NCI-H460 (cell line): Measurements from ENCODE around the gene SPAG17. TPM values are rescaled to one million over a fixed set of nuclear protein-coding genes. Genes with fewer than 3 reads are reported as not detected.
A peak's percentile ranks its signal among the peaks of the same experiment; 100 is the strongest.
"Not testable (repeated sequence)": the region's sequence is repeated elsewhere in the genome, so short reads cannot be mapped to it uniquely, and the experiment has no call there.

Source experiments
- DNase-seq: peaks from one replicate; pipeline ENCODE4 v3.0.0-alpha.2; 2016; ENCODE audit warnings: low read depth; ENCODE audit errors: extremely low read depth
- total RNA-seq: library from RNA; depleted of rRNA; stranded (reverse); fragments of >200 nt; shearing (Covaris generic); gene quantifications from 2 replicates; pipeline ENCODE4 v1.2.3, GENCODE V29; 2014

The SPAG17 gene
- total RNA-seq, 1 experiment from 2014 or later: not detected

DNA sequence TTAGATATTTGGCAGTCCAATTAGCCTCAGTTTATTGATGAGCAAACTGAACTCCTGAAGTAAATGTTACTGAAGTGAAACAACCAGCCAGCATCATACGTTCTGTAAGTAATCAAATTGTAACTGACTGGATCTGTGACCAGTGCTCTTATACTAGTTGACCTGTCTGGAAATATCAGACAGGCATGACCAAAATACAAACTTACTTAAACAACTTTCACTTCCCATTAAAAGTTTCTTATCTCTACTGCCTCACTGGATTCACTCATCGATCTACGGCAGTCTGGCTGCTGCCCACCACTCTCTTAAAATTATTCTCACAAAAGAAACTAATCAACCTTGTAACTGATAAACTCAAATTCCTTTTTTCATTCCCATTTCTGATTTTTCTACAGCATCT lies 199.1 kb downstream of the SPAG17 start:
- no peak for DNase-seq

DNA sequence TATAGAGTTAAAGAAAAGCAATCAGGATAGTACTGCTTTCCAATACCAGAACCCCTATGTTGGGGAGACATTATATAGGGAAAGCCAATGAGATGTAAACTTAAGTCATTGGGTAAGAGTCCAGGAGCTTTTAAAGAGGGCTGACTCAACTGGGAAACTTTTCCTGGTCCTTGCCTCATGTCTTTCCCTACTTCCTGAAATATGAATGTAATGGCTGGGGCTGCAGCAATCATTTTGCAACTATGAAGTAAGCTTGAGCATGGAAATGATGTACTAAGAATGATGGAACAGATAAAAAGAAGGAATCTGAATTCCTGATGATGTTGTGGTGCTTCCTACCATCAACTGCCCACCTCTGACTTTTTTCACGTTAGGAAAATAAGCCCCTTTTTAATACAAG lies 199.8 kb downstream of the SPAG17 start:
- no peak for DNase-seq

GRCh38 chr1:117981455-117982192 lies 203.4 kb downstream of the SPAG17 start:
- no peak for DNase-seq

DNA sequence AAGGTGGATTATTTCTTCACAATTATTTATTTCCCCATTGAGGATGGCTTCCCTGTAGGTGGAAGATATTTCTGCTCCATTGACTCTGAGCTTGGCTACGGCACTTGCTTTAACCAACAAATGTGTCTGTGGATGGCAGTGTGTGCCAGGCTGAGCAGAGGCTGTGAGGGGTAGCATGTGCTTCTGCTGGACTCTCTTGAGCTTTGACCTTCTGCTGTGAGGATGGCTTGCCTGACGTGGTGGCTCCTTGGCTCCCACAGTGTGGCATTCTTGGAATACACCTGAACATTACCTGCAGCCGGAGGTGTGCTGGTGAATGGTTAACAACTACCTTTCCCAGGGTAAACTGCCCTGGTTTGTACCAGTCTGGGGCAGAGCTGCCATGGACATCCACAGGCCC lies 208.6 kb downstream of the SPAG17 start:
- DNase-seq: no peak

DNA sequence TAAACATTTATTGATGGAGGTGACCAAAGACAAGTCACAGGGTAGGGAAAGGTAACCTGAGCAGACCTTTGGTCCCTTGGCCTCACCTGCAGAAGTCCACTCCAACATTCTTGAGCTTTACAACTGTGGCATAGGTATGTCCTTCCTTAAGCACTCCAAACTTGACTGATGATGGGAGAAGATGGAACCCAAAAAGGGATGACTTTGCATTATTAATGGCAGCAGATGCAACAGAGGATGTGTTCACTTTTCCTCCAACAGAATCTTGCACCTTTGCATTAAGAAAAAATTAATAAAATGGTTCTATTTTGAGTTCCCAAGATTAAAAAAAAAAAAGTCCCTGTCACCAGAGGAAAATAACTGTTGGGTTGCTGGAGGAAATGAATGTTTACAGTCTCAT lies 213.3 kb downstream of the SPAG17 start:
- no peak for DNase-seq

DNA sequence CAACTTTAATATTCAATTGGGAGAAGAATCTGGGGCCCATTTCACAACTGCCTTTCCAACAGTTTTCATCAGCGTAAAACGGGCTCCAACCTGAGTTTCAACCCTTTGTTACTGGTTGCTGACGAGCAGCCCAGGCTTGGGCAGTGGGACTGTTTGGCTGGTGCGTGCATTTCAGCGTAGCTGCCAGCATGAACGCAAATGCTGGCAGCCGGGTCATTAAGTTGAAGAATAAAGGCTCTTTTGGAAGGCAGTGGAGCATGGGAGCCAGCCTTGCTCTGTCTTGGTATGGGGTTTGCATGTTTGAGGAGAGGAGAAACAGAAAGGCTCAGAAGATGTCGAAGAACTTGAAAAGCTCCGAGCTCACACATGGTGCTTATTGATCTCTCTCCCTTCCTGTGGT lies 214.8 kb downstream of the SPAG17 start:
- DNase-seq: no peak

- no peak for DNase-seq
Measured at GRCh38 chr1:117967881-117968280, 217.1 kb downstream of the SPAG17 start.

GRCh38 chr1:117967477-117967876 lies 217.6 kb downstream of the SPAG17 start:
- peak; percentile 0 for DNase-seq

DNA sequence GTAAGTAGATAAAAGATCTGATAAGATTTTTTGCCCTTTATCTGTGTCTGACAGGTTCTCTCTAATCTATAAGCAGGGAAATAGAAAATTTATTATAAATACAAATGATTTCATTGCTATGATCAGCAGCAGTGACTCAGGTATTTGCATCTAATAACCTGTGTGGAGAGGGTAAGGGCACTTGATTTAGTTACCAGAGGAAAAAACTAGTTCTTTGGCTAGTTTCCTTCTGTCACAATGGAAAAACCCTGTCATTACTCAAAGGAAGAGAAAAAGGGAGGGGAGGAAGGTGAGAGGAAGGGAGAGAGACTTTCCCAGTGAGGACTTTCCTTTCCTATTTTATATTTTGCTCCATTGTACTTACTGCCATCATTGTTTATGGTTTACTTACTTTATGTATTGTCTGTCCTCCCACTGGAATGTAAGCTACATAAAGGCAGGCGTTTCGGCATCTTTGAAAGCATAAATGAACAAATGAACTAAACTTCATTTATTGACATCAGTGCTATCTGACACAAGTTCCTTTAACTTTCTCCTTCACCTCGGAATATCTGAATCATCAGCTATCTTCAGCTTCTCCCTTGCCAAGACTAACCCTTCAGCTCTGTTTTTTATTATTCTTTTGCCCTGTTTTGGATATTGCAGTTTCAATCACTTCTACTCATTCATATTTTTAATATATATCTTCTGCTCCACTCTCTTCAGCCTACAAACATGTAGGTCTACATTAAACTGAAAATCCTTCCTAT lies 220.6 kb downstream of the SPAG17 start:
- DNase-seq: no peak

DNA sequence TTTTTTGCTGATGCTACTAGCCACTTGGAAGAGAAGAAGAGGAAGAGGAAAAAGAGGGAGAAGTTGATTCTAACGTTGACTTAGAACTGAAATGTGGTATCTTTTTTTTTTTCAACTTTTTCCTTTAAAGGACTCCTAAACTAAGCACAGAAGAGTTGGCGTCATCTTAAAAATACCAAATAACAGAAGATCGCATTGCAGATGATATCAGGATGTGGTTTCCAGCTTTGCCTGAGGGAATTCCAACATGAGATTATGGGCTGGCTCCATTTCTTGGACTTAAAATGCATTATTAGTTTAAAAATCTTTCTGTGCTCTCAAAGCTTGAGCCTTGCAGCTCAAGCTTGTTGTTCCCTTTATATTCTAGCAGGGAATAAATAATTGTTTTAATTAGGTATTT lies 225.7 kb downstream of the SPAG17 start:
- DNase-seq: no peak

GRCh38 chr1:117952386-117952785 lies 232.6 kb downstream of the SPAG17 start:
- no peak for DNase-seq

- DNase-seq: no peak
Measured at GRCh38 chr1:117942293-117942692, 242.7 kb downstream of the SPAG17 start.

DNA sequence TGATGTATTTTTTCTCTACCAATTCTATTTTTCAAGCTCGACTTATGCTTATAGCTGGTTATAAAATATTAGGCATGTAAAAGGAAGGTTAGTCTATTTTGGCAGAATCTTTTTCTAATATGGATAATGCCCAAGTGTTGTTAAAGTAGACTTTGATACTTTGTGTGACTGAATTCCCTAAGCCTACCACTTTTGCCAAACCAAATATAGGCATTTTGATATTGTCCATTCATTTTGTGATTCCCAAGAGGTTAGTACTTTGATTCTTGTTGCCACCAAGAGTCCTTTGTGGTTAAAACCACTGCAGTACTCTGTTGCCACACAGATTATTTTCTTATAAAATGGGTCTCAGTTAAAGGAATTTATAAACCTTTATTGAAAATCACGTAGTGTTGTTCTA lies 251.3 kb downstream of the SPAG17 start:
- no peak for DNase-seq

DNA sequence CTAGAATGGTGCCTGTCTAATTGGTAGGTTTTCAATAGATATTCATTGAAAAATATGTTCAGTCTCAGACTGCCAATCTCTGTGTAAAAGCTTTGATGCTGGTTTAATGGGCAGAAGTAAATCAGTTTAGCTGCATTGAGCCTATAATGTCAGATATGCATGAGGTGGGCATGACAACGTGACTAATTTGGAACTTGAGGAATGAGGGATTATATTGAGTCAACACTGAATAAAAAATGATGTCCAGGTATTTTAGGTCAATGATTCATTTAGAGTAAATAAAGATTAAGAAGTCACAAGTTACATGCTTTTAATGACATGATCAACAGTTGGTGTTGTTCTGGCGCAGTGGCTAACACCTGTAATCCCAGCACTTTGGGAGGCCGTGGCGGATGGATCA lies 252.5 kb downstream of the SPAG17 start:
- DNase-seq: no peak

- no peak for DNase-seq
Measured at GRCh38 chr1:117930484-117930883, 254.5 kb downstream of the SPAG17 start.

GRCh38 chr1:117930173-117930447 lies 254.9 kb downstream of the SPAG17 start:
- DNase-seq: no peak

- DNase-seq: peak; percentile 92
Measured at GRCh38 chr1:117929343-117930172, 255.5 kb downstream of the SPAG17 start, which contains the start of the genes GDAP2 and WDR3. Gene GDAP2, minus strand, starts transcription at chr1:117929621. Its CDS starts 9,264 bp downstream, at chr1:117920357. Gene WDR3, plus strand, starts transcription at chr1:117929739. Its CDS starts 3,581 bp downstream, at chr1:117933320.

DNA sequence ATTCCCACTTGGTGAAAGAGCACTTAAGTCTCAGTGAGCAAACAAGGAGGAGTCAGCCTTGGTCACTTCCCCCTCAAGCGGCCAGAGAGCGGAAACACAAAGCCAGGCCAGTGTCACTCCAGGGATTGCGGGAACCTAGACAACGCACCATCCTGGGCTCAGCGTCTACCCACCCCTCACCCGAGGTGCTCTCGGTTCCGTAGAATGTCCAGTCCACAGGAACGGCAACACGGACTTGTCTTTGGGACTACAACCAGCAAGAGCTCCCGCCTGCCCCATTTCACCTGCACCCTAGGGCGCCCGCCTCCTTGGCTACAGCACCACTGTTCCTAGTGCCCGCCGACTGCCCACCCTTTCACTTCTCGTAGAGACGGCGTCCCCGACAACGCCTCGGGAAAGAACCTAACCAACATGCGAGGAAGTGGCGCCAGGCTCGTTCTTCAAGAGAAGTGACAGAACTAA lies 256.1 kb downstream of the SPAG17 start:
- peak; percentile 40 for DNase-seq

DNA sequence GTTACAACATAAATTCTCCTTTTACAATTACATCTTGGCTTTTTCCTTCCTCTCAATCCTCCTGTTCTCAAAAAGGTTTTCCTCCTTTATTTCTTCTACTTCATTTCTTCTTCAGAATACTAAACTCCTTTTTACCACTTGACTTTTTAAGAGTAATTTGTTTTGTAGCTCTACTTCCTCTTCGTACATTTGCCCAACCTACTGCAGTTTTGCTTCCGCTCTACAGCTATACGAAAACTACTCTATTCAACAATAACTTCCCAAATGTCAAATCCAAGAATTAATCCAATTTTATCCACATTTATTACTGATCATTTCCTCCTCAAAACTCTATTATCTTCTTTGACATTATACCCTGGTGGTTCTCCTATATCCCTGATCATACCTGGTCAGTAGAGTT lies 259.0 kb downstream of the SPAG17 start:
- DNase-seq: no peak

- DNase-seq: not testable (repeated sequence)
Measured at GRCh38 chr1:117922717-117923116, 262.3 kb downstream of the SPAG17 start.

DNA sequence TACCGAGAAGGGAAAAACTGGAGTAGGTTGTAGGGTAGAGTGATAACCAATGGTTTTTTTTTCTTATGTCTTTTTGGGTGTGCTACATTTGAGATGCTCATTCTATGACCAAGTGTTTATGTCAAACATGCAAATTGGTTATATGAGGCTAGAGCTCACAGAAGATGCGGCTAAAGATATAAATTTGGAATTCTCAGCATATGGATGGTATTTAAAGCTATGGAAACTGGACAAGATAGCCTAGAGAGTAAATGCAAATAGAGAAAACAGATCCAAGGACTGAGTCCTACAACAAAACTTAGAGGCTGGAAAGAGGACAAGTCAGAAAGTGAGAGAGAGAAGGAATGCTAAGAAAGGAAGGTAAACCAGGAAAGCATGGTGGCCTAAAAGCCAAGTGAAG lies 263.0 kb downstream of the SPAG17 start:
- no peak for DNase-seq
